Gastrocnemius medialis (tissue), 4 donors: Measurements from ENCODE around the gene FGF22. TPM values are rescaled to one million over a fixed set of nuclear protein-coding genes. Genes with fewer than 3 reads are reported as not detected.

Experiments
- ATAC-seq, 2 donors: fragments of 150-250 bp; one replicate each; pipeline ENCODE4 v1.9.1; 2016
- DNase-seq, 2 donors: peaks; one replicate each; pipeline ENCODE4 v3.0.0-alpha.2; 2019
- H3K27ac ChIP-seq, 4 donors: fragments of 200-600 bp; sonication (generic); 1 replicate in 1 of 4; 2 replicates in 3 of 4; pipeline ENCODE4 v1.5.1; 2016 to 2018; ENCODE audit warnings: mild to moderate bottlenecking in 2 of 4, moderate library complexity in 1 of 4
- H3K27me3 ChIP-seq, 3 donors: fragments of 200-600 bp; sonication (generic) in 2 of 3; 1 replicate in 1 of 3; 2 replicates in 2 of 3; pipeline versions ENCODE4 v1.5.1 to v1.6.0; 2016 to 2019; ENCODE audit warnings: mild to moderate bottlenecking in 1 of 3, moderate library complexity in 1 of 3
- H3K36me3 ChIP-seq, 2 donors: fragments of 200-600 bp; sonication (generic) in 1 of 2; one replicate each; pipeline ENCODE4 v1.5.1; 2017 to 2018
- H3K4me1 ChIP-seq, 2 donors: fragments of 200-600 bp; sonication (generic) in 1 of 2; one replicate each; pipeline ENCODE4 v1.5.1; 2016 to 2017; ENCODE audit warnings: mild to moderate bottlenecking in 2 of 2
- H3K4me3 ChIP-seq, 4 donors: fragments of 200-600 bp; sonication (generic) in 3 of 4; 1 replicate in 1 of 4; 2 replicates in 3 of 4; pipeline ENCODE4 v1.5.1; 2016 to 2019; ENCODE audit warnings: mild to moderate bottlenecking in 2 of 4
- H3K9me3 ChIP-seq, 3 donors: fragments of 200-600 bp; sonication (generic) in 2 of 3; 1 replicate in 1 of 3; 2 replicates in 2 of 3; pipeline ENCODE4 v1.5.1; 2016 to 2019
- CTCF ChIP-seq, 5 experiments: fragments of 450-650 bp in 3 of 5; fragments of 200-600 bp in 2 of 5; sonication (generic) in 2 of 5; IDR thresholded peaks in 4 of 5; conservative IDR thresholded peaks in 1 of 5; 1 replicate in 4 of 5; 2 replicates in 1 of 5; pipeline ENCODE4 v1.5.1; 2016 to 2019; ENCODE audit warnings: antibody characterized with exemption in 5 of 5, mild to moderate bottlenecking in 3 of 5, moderate library complexity in 3 of 5
- POLR2A ChIP-seq, 2 donors: fragments of 450-650 bp; IDR thresholded peaks; one replicate each; pipeline ENCODE4 v1.6.1; 2017; ENCODE audit warnings: antibody characterized with exemption in 2 of 2, mild to moderate bottlenecking in 2 of 2, moderate library complexity in 2 of 2
- in situ Hi-C, 4 donors: fragments of 200-750 bp; cut with MboI; loops; one replicate each; pipeline versions ENCODE4 v1.15.0 to v1.8.0; 2017; ENCODE audit warnings: low sequenced_read_pairs in 4 of 4
- intact Hi-C: fragments of 100-400 bp; cut with DNase I; formaldehyde crosslinking; loops from one replicate; pipeline ENCODE4 v1.15.1; 2023; ENCODE audit warnings: low total_unique reads
- total RNA-seq, 4 donors: library from RNA; depleted of rRNA; stranded (reverse); fragments of >200 nt; gene quantifications; one replicate each; pipeline versions ENCODE4 v1.1.0 to v1.2.3, GENCODE V29; 2016

The FGF22 gene
- total RNA-seq, 4 donors from 2014 or later: not detected

- H3K4me3 ChIP-seq: peak overlapping the region in 2 of 4 donors; percentile 8 to 17
- ATAC-seq: peak in 1 of 2 donors; percentile 40
- intact Hi-C loops: no loop called here
Observed at GRCh38 chr19:610801-611480, 28.7 kb upstream of the FGF22 start.

GRCh38 chr19:611481-611868 is 28.2 kb upstream of the FGF22 start:
- in situ Hi-C loops: no loop called here
- DNase-seq (no peak), ATAC-seq (no peak)
- H3K4me3 ChIP-seq: no peak overlapping the region
- H3K36me3 ChIP-seq: no peaks in the 10 kb centered on the region
- peak overlapping the region; percentile 4 to 68 (median 58) for H3K27ac ChIP-seq
- peaks cover 3 to 12% (median 8%) of the 10 kb centered on the region in 3 donors for H3K27me3 ChIP-seq
- H3K9me3 ChIP-seq: no peaks in the 10 kb centered on the region
- TF ChIP-seq POLR2A (IDR thresholded peaks at IDR 0.05) (no peak), CTCF (IDR thresholded peaks at IDR 0.05 in 4 of 5, conservative IDR thresholded peaks at IDR 0.05 in 1 of 5) (no peak)
- no peaks in the 10 kb centered on the region for H3K4me1 ChIP-seq
- intact Hi-C loops: no loop called here

More at GRCh38 chr19:610801-611480, 28.7 kb upstream of the FGF22 start:
- in situ Hi-C loops: no loop called here
- Histone ChIP-seq H3K36me3 (no peaks in the 10 kb centered on the region), H3K9me3 (no peaks in the 10 kb centered on the region), H3K27me3 (peaks cover 3 to 12% (median 8%) of the 10 kb centered on the region in 3 donors), H3K27ac (peak overlapping the region; percentile 41 to 68 (median 58)), H3K4me1 (no peaks in the 10 kb centered on the region)
- no peak for TF ChIP-seq CTCF (IDR thresholded peaks at IDR 0.05 in 4 of 5, conservative IDR thresholded peaks at IDR 0.05 in 1 of 5)
- DNase-seq: no peak

- Histone ChIP-seq H3K4me3 (no peak overlapping the region), H3K4me1 (no peaks in the 10 kb centered on the region), H3K27me3 (peaks cover 5 to 10% (median 8%) of the 10 kb centered on the region in 3 donors), H3K27ac (no peak overlapping the region), H3K36me3 (peaks cover 0 to 10% of the 10 kb centered on the region in 2 donors), H3K9me3 (no peaks in the 10 kb centered on the region)
- in situ Hi-C loops: no loop called here
- TF ChIP-seq CTCF (IDR thresholded peaks at IDR 0.05 in 4 of 5, conservative IDR thresholded peaks at IDR 0.05 in 1 of 5): no peak
- TF ChIP-seq POLR2A (IDR thresholded peaks at IDR 0.05): no peak
- no peak for ATAC-seq
- intact Hi-C loops: no loop called here
- no peak for DNase-seq
Observed at GRCh38 chr19:612941-613340, 26.7 kb upstream of the FGF22 start.

GRCh38 chr19:613732-614567 is 25.7 kb upstream of the FGF22 start:
- Histone ChIP-seq H3K9me3 (no peaks in the 10 kb centered on the region), H3K27me3 (peaks cover 4 to 8% (median 8%) of the 10 kb centered on the region in 3 donors), H3K4me3 (no peak overlapping the region), H3K27ac (no peak overlapping the region), H3K36me3 (peaks cover 0 to 20% of the 10 kb centered on the region in 2 donors), H3K4me1 (no peaks in the 10 kb centered on the region)
- TF ChIP-seq CTCF (IDR thresholded peaks at IDR 0.05 in 4 of 5, conservative IDR thresholded peaks at IDR 0.05 in 1 of 5) (no peak), POLR2A (IDR thresholded peaks at IDR 0.05) (no peak)
- no peak for DNase-seq
- ATAC-seq: no peak
- in situ Hi-C loops: no loop called here
- intact Hi-C loops: no loop called here
